T47D (cell line): ENCODE data around the gene PIGO.

Experiments
- DNase-seq, 2 experiments: peaks; one replicate each; pipeline versions ENCODE4 v3.0.0 to v3.0.0-alpha.2; 2011 to 2012; ENCODE audit warnings: low read depth in 1 of 2, low spot score in 1 of 2
- JUND ChIP-seq: IDR thresholded peaks from 2 replicates; pipeline ENCODE4 v1.6.1; 2012; ENCODE audit warnings: low read depth
- in situ Hi-C: cut with HindIII; loops from 2 replicates; pipeline ENCODE4 v1.10.0; 2016; ENCODE audit warnings: low sequenced_read_pairs, low pct_unique_long_range_greater_than_20kb

Gene PIGO

GRCh38 chr9:35096035-35096849 is at the start of gene PIGO:
Gene PIGO, minus strand, starts transcription at chr9:35096591. Its CDS starts 1,026 bp downstream, at chr9:35095565.
- in situ Hi-C loops: no loop called here
- no peak for TF ChIP-seq JUND

GRCh38 chr9:35142037-35142436 is 45.6 kb upstream of the PIGO start:
- TF ChIP-seq JUND: no peak

More at GRCh38 chr9:35096035-35096849, at the start of gene PIGO:
- DNase-seq: peak; percentile 59 to 88

GRCh38 chr9:35140093-35140492 is 43.7 kb upstream of the PIGO start:
- DNase-seq: no peak
- in situ Hi-C loops: no loop called here
- TF ChIP-seq JUND: no peak

More at GRCh38 chr9:35142037-35142436, 45.6 kb upstream of the PIGO start:
- in situ Hi-C loops: no loop called here
- no peak for DNase-seq

- no peak for TF ChIP-seq JUND
- no peak for DNase-seq
- in situ Hi-C loops: no loop called here
These were observed 40.5 kb upstream of the PIGO start for GRCh38 chr9:35136866-35137265.

- DNase-seq: no peak
- in situ Hi-C loops: no loop called here
- TF ChIP-seq JUND: no peak
These were observed 39.6 kb upstream of the PIGO start for GRCh38 chr9:35135988-35136387.

- no peak for TF ChIP-seq JUND
- in situ Hi-C loops: no loop called here
- no peak for DNase-seq
These were observed 38.5 kb upstream of the PIGO start for GRCh38 chr9:35134920-35135319.

GRCh38 chr9:35116898-35117551 is 20.6 kb upstream of the PIGO start:
- peak; percentile 52 to 93 for DNase-seq
- TF ChIP-seq JUND: no peak
- in situ Hi-C loops: no loop called here

GRCh38 chr9:35116539-35116897 is 20.1 kb upstream of the PIGO start:
- TF ChIP-seq JUND: no peak
- in situ Hi-C loops: no loop called here
- DNase-seq: no peak

- peak; percentile 77 to 97 for DNase-seq
- TF ChIP-seq JUND: no peak
- in situ Hi-C loops: no loop called here
These were observed 19.5 kb upstream of the PIGO start, which contains the start of gene ATOSB for GRCh38 chr9:35115680-35116538. Gene ATOSB, minus strand, starts transcription at chr9:35115862. Its CDS starts 7,588 bp downstream, at chr9:35108274.

GRCh38 chr9:35114840-35115628 is 18.6 kb upstream of the PIGO start:
- in situ Hi-C loops: no loop called here
- no peak for DNase-seq
- TF ChIP-seq JUND: no peak

GRCh38 chr9:35114113-35114839 is 17.9 kb upstream of the PIGO start:
- no peak for TF ChIP-seq JUND
- peak in 1 of 2 experiments; percentile 81 for DNase-seq
- in situ Hi-C loops: no loop called here
